SJCRH30 (cell line): Measurements from ENCODE around the gene UTP3. TPM values are rescaled to one million over a fixed set of nuclear protein-coding genes. Genes with fewer than 3 reads are reported as not detected.
"Not testable (repeated sequence)": the region's sequence is repeated elsewhere in the genome, so short reads cannot be mapped to it uniquely, and the experiment has no call there.

ENCODE experiments used
- DNase-seq, 2 experiments: peaks; one replicate each; pipeline ENCODE4 v3.0.0-alpha.2; 2015 to 2020
- H3K27ac ChIP-seq: fragments of 250-450 bp; sonication (Bioruptor Pico); 2 replicates; pipeline ENCODE4 v1.5.1; 2020; ENCODE audit warnings: mild to moderate bottlenecking, moderate library complexity
- H3K27me3 ChIP-seq: fragments of 250-450 bp; sonication (Bioruptor Pico); 2 replicates; pipeline ENCODE4 v1.5.1; 2020; ENCODE audit warnings: mild to moderate bottlenecking, moderate library complexity
- H3K36me3 ChIP-seq: fragments of 250-450 bp; sonication (Bioruptor Pico); 2 replicates; pipeline ENCODE4 v1.5.1; 2020; ENCODE audit warnings: mild to moderate bottlenecking, moderate library complexity
- H3K4me1 ChIP-seq: fragments of 250-450 bp; sonication (Bioruptor Pico); 2 replicates; pipeline ENCODE4 v1.5.1; 2020; ENCODE audit warnings: mild to moderate bottlenecking, moderate library complexity
- H3K4me3 ChIP-seq: fragments of 250-450 bp; sonication (Bioruptor Pico); 2 replicates; pipeline ENCODE4 v1.5.1; 2020; ENCODE audit warnings: mild to moderate bottlenecking, moderate library complexity
- H3K9me3 ChIP-seq: fragments of 250-450 bp; sonication (Bioruptor Pico); replicated peaks from 2 replicates; pipeline ENCODE4 v1.5.1; 2020; ENCODE audit warnings: mild to moderate bottlenecking, moderate library complexity
- total RNA-seq: library from RNA; depleted of rRNA; stranded (reverse); fragments of >200 nt; shearing (Covaris generic); gene quantifications from 2 replicates; pipeline ENCODE4 v1.2.3, GENCODE V29; 2014

The UTP3 gene
- total RNA-seq, 1 experiment from 2014 or later, result 30.9 TPM

- H3K9me3 ChIP-seq, result no peaks in the 10 kb centered on the region
- H3K4me3 ChIP-seq, result no peak overlapping the region
- H3K27me3 ChIP-seq, result no peaks in the 10 kb centered on the region
- DNase-seq, result no peak
- no peak overlapping the region for H3K27ac ChIP-seq
- H3K36me3 ChIP-seq, result no peaks in the 10 kb centered on the region
- peaks cover 9% of the 10 kb centered on the region for H3K4me1 ChIP-seq
Observed at GRCh38 chr4:70718811-70719604, 30.7 kb downstream of the UTP3 start.

GRCh38 chr4:70721747-70722146, 33.4 kb downstream of the UTP3 start, which contains the start of gene RUFY3:
Gene RUFY3, plus strand, starts transcription at chr4:70721964. Its CDS starts 610 bp downstream, at chr4:70722574.
- peak within 1 kb of the TSS; percentile 59 for H3K4me3 ChIP-seq

GRCh38 chr4:70722199-70722791, 34.0 kb downstream of the UTP3 start:
- no peaks in the 10 kb centered on the region for H3K9me3 ChIP-seq
- peak overlapping the region; percentile 34; the same call in 1 of the 2 replicates for H3K27ac ChIP-seq
- DNase-seq, result peak; percentile 50 to 59
- no peaks in the 10 kb centered on the region for H3K36me3 ChIP-seq
- H3K4me1 ChIP-seq, result peaks cover 12% of the 10 kb centered on the region
- H3K4me3 ChIP-seq, result peak overlapping the region; percentile 59
- H3K27me3 ChIP-seq, result no peaks in the 10 kb centered on the region

More at GRCh38 chr4:70721747-70722146, 33.4 kb downstream of the UTP3 start, which contains the start of gene RUFY3:
- H3K36me3 ChIP-seq, result no peaks in the 10 kb centered on the region
- peak within 1 kb of the TSS; percentile 34; the same call in 1 of the 2 replicates for H3K27ac ChIP-seq
- no peaks in the 10 kb centered on the region for H3K9me3 ChIP-seq
- peaks cover 12% of the 10 kb centered on the region for H3K4me1 ChIP-seq
- H3K27me3 ChIP-seq, result no peaks in the 10 kb centered on the region
- peak; percentile 86 to 94 for DNase-seq

- no peaks in the 10 kb centered on the region for H3K27me3 ChIP-seq
- H3K4me3 ChIP-seq, result no peak overlapping the region
- no peak for DNase-seq
- H3K4me1 ChIP-seq, result peaks cover 12% of the 10 kb centered on the region
- no peaks in the 10 kb centered on the region for H3K9me3 ChIP-seq
- H3K36me3 ChIP-seq, result peaks cover 3% of the 10 kb centered on the region; the same call in 1 of the 2 replicates
- no peak overlapping the region for H3K27ac ChIP-seq
Observed at GRCh38 chr4:70724463-70724862, 36.1 kb downstream of the UTP3 start.

- H3K36me3 ChIP-seq, result peaks cover 4% of the 10 kb centered on the region; the same call in 1 of the 2 replicates
- no peaks in the 10 kb centered on the region for H3K27me3 ChIP-seq
- H3K27ac ChIP-seq, result no peak overlapping the region
- DNase-seq, result no peak
- no peak overlapping the region for H3K4me3 ChIP-seq
- peaks cover 12% of the 10 kb centered on the region for H3K4me1 ChIP-seq
- H3K9me3 ChIP-seq, result no peaks in the 10 kb centered on the region
Observed at GRCh38 chr4:70725633-70726032, 37.3 kb downstream of the UTP3 start.

- H3K27ac ChIP-seq, H3K27me3 ChIP-seq, H3K9me3 ChIP-seq, H3K4me3 ChIP-seq, H3K36me3 ChIP-seq, DNase-seq: not testable (repeated sequence)
- H3K4me1 ChIP-seq, result peaks cover 12% of the 10 kb centered on the region
Observed at GRCh38 chr4:70726515-70726914, 38.2 kb downstream of the UTP3 start.

GRCh38 chr4:70728091-70728490, 39.8 kb downstream of the UTP3 start:
- Histone ChIP-seq H3K36me3 (peaks cover 4% of the 10 kb centered on the region; the same call in 1 of the 2 replicates), H3K4me1 (peaks cover 12% of the 10 kb centered on the region), H3K9me3 (no peaks in the 10 kb centered on the region), H3K27me3 (no peaks in the 10 kb centered on the region), H3K4me3 (no peak overlapping the region), H3K27ac (no peak overlapping the region)
- no peak for DNase-seq

GRCh38 chr4:70732878-70733277, 44.5 kb downstream of the UTP3 start:
- H3K27me3 ChIP-seq, H3K4me3 ChIP-seq, H3K9me3 ChIP-seq, H3K27ac ChIP-seq, DNase-seq: not testable (repeated sequence)
- peaks cover 11% of the 10 kb centered on the region for H3K36me3 ChIP-seq
- H3K4me1 ChIP-seq, result peaks cover 13% of the 10 kb centered on the region

GRCh38 chr4:70734168-70734954, 46.0 kb downstream of the UTP3 start:
- Histone ChIP-seq H3K4me3 (no peak overlapping the region), H3K27ac (no peak overlapping the region), H3K36me3 (peaks cover 9% of the 10 kb centered on the region), H3K4me1 (peaks cover 13% of the 10 kb centered on the region), H3K9me3 (no peaks in the 10 kb centered on the region), H3K27me3 (no peaks in the 10 kb centered on the region)
- DNase-seq, result peak in 1 of 2 experiments; percentile 40

GRCh38 chr4:70734971-70735370, 46.6 kb downstream of the UTP3 start:
- Histone ChIP-seq H3K4me1 (peaks cover 13% of the 10 kb centered on the region), H3K36me3 (peaks cover 7% of the 10 kb centered on the region; the same call in 1 of the 2 replicates), H3K27me3 (no peaks in the 10 kb centered on the region), H3K27ac (no peak overlapping the region), H3K4me3 (no peak overlapping the region), H3K9me3 (no peaks in the 10 kb centered on the region)
- no peak for DNase-seq

- H3K27me3 ChIP-seq, H3K36me3 ChIP-seq, H3K9me3 ChIP-seq, H3K4me3 ChIP-seq, H3K27ac ChIP-seq: not testable (repeated sequence)
- DNase-seq, result peak; percentile 31 to 46
- peaks cover 13% of the 10 kb centered on the region for H3K4me1 ChIP-seq
Observed at GRCh38 chr4:70735915-70736314, 47.6 kb downstream of the UTP3 start.

- no peaks in the 10 kb centered on the region for H3K9me3 ChIP-seq
- H3K27me3 ChIP-seq, result no peaks in the 10 kb centered on the region
- H3K36me3 ChIP-seq, result peaks cover 7% of the 10 kb centered on the region; the same call in 1 of the 2 replicates
- no peak overlapping the region for H3K4me3 ChIP-seq
- DNase-seq, result peak in 1 of 2 experiments; percentile 40
- H3K27ac ChIP-seq, result no peak overlapping the region
- H3K4me1 ChIP-seq, result peaks cover 13% of the 10 kb centered on the region
Observed at GRCh38 chr4:70737006-70737405, 48.7 kb downstream of the UTP3 start.

GRCh38 chr4:70737409-70737808, 49.1 kb downstream of the UTP3 start:
- Histone ChIP-seq H3K9me3 (no peaks in the 10 kb centered on the region), H3K4me1 (peaks cover 13% of the 10 kb centered on the region), H3K36me3 (peaks cover 7% of the 10 kb centered on the region; the same call in 1 of the 2 replicates), H3K27ac (no peak overlapping the region), H3K4me3 (no peak overlapping the region), H3K27me3 (no peaks in the 10 kb centered on the region)
- DNase-seq, result peak in 1 of 2 experiments; percentile 19

- Histone ChIP-seq H3K4me3 (no peak overlapping the region), H3K4me1 (peaks cover 4% of the 10 kb centered on the region), H3K27me3 (no peaks in the 10 kb centered on the region), H3K27ac (no peak overlapping the region), H3K36me3 (peaks cover 13% of the 10 kb centered on the region; the same call in 1 of the 2 replicates), H3K9me3 (no peaks in the 10 kb centered on the region)
- DNase-seq, result no peak
Observed at GRCh38 chr4:70739496-70740337, 51.4 kb downstream of the UTP3 start.
